ENCODE measurements around the gene ANKRD28.

GRCh38 chr3:15831927-15832326 lies 34.1 kb upstream of the ANKRD28 start:
- no peak for TF ChIP-seq CTCF (conservative IDR thresholded peaks at IDR 0.05; ENCODE audit: low read length)
- no peak for TF ChIP-seq EZH2phosphoT487 (IDR thresholded peaks at IDR 0.05; ENCODE audit: borderline replicate concordance)
